Measurements from ENCODE around the gene CPAMD8.
A peak's percentile ranks its signal among the peaks of the same experiment; 100 is the strongest.

CPAMD8 gene

DNA sequence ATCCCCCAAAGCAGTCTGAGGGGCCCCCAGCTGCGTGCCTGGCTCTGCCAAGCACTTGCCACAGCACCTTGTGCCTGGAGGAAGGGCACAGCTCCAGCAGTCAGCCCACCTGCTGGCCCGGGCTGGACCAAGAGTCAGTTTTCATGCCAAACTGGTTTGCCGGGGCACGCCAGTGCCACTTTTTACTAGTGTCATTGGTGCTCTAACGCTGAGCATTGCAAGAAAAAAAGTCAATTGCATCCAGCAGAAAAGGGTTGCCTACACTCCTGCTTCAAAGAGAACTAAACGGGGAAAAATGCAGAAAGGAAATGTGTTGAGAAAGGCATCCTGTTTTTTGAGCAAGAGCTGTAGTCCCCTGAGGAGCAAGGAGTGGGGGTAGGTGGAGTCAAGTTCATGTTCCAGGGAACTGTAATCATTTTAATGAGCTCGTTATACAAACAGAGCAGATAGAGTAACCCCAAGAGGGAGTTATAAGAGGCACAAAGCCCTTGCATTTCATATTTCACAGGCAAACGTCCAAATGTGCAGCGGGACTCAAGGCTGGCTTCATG, 69.4 kb downstream of the CPAMD8 start:
- Histone ChIP-seq H3K27me3 (ENCODE audit: control insufficient read depth in 5 of 5, insufficient read depth in 4 of 5, low read length in 5 of 5) (no peaks in the 10 kb centered on the region), H3K4me1 (ENCODE audit: control insufficient read depth in 5 of 5, insufficient read depth in 5 of 5, low read length in 5 of 5) (peaks cover 0 to 12% (median 10%) of the 10 kb centered on the region in 5 donors), H3K9ac (ENCODE audit: low read length in 5 of 5) (peak overlapping the region in 1 of 5 donors; percentile 51), H3K27ac (ENCODE audit: low read depth, low read length) (no peak overlapping the region), H3K9me3 (ENCODE audit: control insufficient read depth in 5 of 5, low read length in 5 of 5) (no peaks in the 10 kb centered on the region), H3K36me3 (ENCODE audit: control insufficient read depth in 5 of 5, insufficient read depth in 5 of 5, low read length in 5 of 5) (no peaks in the 10 kb centered on the region), H3K4me3 (ENCODE audit: low read depth in 1 of 5, low read length in 5 of 5) (peak overlapping the region in 2 of 5 donors; percentile 6 to 7)

DNA sequence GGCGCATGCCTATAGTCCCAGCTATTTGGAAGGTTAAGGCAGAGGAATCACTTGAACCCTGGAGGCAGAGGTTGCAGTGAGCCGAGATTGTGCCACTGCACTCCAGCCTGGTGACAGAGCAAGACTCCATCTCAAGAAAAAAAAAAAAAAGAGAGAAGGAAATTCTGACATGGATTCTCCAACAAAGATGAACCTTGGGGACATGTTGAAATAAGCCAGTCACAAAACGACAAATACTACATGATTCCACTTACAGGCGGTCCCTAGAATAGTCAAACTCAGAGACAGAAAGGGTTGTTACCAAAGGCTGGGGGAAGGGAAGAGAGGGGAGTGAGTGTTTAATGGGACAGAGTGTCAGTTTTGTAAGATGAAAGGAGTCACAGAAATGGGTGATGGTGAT, 71.4 kb downstream of the CPAMD8 start:
- Histone ChIP-seq H3K9ac (ENCODE audit: low read length in 5 of 5) (no peak overlapping the region), H3K4me3 (ENCODE audit: low read depth in 1 of 5, low read length in 5 of 5) (no peak overlapping the region), H3K27me3 (ENCODE audit: control insufficient read depth in 5 of 5, insufficient read depth in 4 of 5, low read length in 5 of 5) (peaks cover 0 to 5% (median 0%) of the 10 kb centered on the region in 5 donors), H3K36me3 (ENCODE audit: control insufficient read depth in 5 of 5, insufficient read depth in 5 of 5, low read length in 5 of 5) (no peaks in the 10 kb centered on the region), H3K9me3 (ENCODE audit: control insufficient read depth in 5 of 5, low read length in 5 of 5) (no peaks in the 10 kb centered on the region), H3K27ac (ENCODE audit: low read depth, low read length) (no peak overlapping the region), H3K4me1 (ENCODE audit: control insufficient read depth in 5 of 5, insufficient read depth in 5 of 5, low read length in 5 of 5) (peaks cover 0 to 12% (median 10%) of the 10 kb centered on the region in 5 donors)

DNA sequence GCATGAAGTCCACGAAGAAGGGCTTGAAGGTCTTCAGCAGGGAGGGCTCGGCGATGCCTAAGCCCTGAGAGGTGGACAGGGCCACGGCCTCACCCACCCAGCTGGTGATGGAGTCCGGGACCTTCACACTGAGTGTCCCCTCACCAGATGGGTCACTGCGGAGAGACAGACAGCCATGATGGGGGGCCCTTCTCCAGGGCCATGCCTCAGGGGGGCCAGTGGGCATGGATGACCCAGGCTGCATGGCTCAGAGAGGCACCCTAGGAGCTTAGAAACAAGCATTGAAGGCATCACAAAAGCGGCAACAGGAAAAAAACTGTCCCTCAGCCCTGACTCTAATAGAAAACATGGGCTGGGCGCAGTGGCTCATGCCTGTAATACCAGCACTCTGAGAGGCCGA, 74.6 kb downstream of the CPAMD8 start:
- Histone ChIP-seq H3K9me3 (ENCODE audit: control insufficient read depth in 5 of 5, low read length in 5 of 5) (no peaks in the 10 kb centered on the region), H3K36me3 (ENCODE audit: control insufficient read depth in 5 of 5, insufficient read depth in 5 of 5, low read length in 5 of 5) (no peaks in the 10 kb centered on the region), H3K4me1 (ENCODE audit: control insufficient read depth in 5 of 5, insufficient read depth in 5 of 5, low read length in 5 of 5) (peaks cover 0 to 4% (median 4%) of the 10 kb centered on the region in 5 donors), H3K27me3 (ENCODE audit: control insufficient read depth in 5 of 5, insufficient read depth in 4 of 5, low read length in 5 of 5) (peaks cover 0 to 11% (median 5%) of the 10 kb centered on the region in 5 donors), H3K9ac (ENCODE audit: low read length in 5 of 5) (no peak overlapping the region), H3K27ac (ENCODE audit: low read depth, low read length) (no peak overlapping the region), H3K4me3 (ENCODE audit: low read depth in 1 of 5, low read length in 5 of 5) (no peak overlapping the region)

DNA sequence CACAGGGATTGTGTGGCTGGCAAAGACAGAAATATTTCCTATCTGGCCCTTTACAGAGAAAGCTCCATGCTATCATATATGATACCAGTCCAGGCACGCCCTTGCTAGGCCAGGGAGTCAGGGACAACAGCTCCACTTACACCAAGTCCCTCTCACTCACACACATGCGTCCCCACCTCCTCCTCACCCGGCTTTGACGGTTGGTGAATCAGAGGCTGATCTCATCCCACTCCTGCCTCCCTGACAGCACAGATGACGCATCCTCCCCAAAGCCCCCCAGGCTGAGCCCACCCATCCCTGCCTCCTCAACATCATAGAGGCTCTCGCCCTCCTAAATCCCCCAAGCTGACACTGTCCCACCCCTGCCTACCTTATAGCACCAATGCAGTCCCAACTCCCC, 75.1 kb downstream of the CPAMD8 start:
- Histone ChIP-seq H3K9me3 (ENCODE audit: control insufficient read depth in 5 of 5, low read length in 5 of 5) (no peaks in the 10 kb centered on the region), H3K9ac (ENCODE audit: low read length in 5 of 5) (no peak overlapping the region), H3K27me3 (ENCODE audit: control insufficient read depth in 5 of 5, insufficient read depth in 4 of 5, low read length in 5 of 5) (peaks cover 0 to 11% (median 5%) of the 10 kb centered on the region in 5 donors), H3K27ac (ENCODE audit: low read depth, low read length) (no peak overlapping the region), H3K4me3 (ENCODE audit: low read depth in 1 of 5, low read length in 5 of 5) (no peak overlapping the region), H3K4me1 (ENCODE audit: control insufficient read depth in 5 of 5, insufficient read depth in 5 of 5, low read length in 5 of 5) (no peaks in the 10 kb centered on the region), H3K36me3 (ENCODE audit: control insufficient read depth in 5 of 5, insufficient read depth in 5 of 5, low read length in 5 of 5) (no peaks in the 10 kb centered on the region)

DNA sequence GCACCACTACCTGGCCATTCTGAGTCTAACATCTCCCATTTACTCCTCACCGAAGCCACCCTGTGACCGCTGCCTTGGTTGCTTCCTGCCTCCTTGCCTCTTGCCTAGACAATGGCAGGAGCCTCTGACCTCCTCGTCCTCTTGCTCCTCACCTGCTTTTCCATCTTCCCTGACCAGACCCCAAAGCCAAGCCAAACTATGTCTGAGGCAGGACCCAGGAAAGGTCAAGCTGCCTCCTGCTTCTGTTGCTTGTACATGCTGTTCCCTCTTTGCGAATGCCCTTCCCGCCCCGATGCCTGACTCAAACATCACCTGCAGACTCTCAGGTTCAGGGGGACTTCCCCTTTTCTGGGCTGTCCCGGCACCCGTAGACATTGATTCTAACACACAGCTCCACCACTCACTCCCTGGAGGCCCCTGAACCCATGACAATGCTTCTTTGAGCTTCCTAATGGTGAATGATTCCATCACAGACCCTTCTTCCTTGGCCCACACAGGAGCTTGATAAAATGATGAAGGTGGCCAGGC, 77.0 kb downstream of the CPAMD8 start:
- H3K27me3 ChIP-seq (ENCODE audit: control insufficient read depth in 5 of 5, insufficient read depth in 4 of 5, low read length in 5 of 5) = peaks cover 0 to 11% (median 5%) of the 10 kb centered on the region in 5 donors
- H3K4me3 ChIP-seq (ENCODE audit: low read depth in 1 of 5, low read length in 5 of 5) = no peak overlapping the region
- no peak overlapping the region for H3K9ac ChIP-seq (ENCODE audit: low read length in 5 of 5)
- H3K9me3 ChIP-seq (ENCODE audit: control insufficient read depth in 5 of 5, low read length in 5 of 5) = no peaks in the 10 kb centered on the region
- H3K4me1 ChIP-seq (ENCODE audit: control insufficient read depth in 5 of 5, insufficient read depth in 5 of 5, low read length in 5 of 5) = no peaks in the 10 kb centered on the region
- no peak overlapping the region for H3K27ac ChIP-seq (ENCODE audit: low read depth, low read length)
- peaks cover 0 to 2% (median 0%) of the 10 kb centered on the region in 5 donors for H3K36me3 ChIP-seq (ENCODE audit: control insufficient read depth in 5 of 5, insufficient read depth in 5 of 5, low read length in 5 of 5)

DNA sequence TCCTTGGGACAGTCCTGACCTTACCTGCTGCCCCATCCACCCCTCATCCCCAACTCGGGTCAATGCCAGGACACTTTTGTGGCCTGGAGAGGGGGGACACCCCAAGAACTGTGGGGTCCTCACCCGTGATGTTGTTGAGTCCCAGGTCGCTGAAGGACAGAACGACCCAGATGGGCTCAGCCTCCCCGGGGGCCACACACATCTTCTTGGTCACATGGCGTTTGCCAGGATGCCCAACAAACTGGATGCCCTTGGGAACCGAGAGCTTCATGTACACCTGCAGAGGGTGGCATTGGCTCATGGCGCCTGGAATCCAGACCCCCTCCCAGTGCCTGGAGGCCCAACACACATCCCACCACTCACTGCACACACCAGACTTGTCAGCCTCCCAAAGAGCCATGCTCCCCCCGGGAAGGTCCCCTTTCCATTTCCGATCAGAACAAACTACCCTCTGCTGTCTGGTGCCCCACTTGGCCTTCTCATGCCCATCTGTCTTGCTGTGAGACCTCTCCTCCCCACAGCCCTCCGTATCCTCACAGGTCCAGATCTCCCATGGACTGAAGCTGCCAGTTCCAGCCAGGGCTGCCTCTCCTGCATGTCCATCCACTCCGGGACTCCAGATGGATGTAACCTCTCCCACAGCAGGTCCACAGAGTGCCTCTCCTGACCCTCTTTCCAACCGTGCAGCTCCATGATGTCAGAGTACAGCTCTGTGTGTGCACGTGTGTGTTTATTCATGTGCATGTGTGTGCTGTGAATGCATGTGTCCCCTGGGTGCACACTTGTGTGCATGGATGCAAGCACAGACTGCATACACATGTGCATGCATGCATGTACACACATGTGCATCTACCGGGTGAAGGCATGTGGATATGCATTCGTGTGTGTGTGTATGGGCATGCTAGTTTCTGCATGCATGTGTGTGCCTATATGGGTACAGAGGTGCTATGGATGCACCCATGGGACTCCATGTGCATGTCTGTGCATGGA, 79.4 kb downstream of the CPAMD8 start:
- Histone ChIP-seq H3K4me3 (ENCODE audit: low read depth in 1 of 5, low read length in 5 of 5) (no peak overlapping the region), H3K4me1 (ENCODE audit: control insufficient read depth in 5 of 5, insufficient read depth in 5 of 5, low read length in 5 of 5) (no peaks in the 10 kb centered on the region), H3K9me3 (ENCODE audit: control insufficient read depth in 5 of 5, low read length in 5 of 5) (no peaks in the 10 kb centered on the region), H3K27me3 (ENCODE audit: control insufficient read depth in 5 of 5, insufficient read depth in 4 of 5, low read length in 5 of 5) (peaks cover 0 to 11% (median 5%) of the 10 kb centered on the region in 5 donors), H3K9ac (ENCODE audit: low read length in 5 of 5) (no peak overlapping the region), H3K36me3 (ENCODE audit: control insufficient read depth in 5 of 5, insufficient read depth in 5 of 5, low read length in 5 of 5) (peaks cover 0 to 2% (median 0%) of the 10 kb centered on the region in 5 donors), H3K27ac (ENCODE audit: low read depth, low read length) (no peak overlapping the region)

DNA sequence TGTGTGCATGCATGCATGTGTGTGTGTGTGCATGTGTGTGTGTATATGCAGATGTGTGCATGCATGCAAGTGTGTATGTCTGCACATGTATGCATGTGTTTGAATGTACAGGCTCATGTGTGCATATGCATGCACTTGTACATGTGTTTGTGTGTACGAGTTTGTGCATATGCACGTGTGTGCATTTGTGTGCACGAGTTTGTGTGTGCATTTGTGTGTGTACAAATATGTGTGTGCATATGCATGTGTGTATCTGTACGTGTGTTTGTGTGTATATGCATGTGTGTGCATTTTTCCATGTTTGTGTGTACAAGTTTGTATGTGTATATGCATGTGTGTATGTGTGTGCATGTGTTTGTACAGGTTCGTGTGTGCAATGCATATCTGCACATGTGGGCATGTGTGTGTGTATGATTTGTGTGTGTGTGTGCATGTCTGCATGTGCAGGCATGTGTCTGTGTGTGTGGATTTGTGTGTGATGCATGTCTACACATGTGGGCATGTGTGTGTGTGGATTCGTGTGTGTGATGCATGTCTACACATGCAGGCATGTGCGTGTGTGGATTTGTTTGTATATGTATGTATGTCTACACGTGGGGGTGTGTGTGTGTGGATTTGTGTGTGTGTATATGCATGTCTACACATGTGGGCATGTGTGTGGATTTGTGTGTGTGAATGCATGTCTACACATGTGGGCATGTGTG, 80.7 kb downstream of the CPAMD8 start:
- Histone ChIP-seq H3K9ac (ENCODE audit: low read length in 5 of 5) (no peak overlapping the region), H3K4me1 (ENCODE audit: control insufficient read depth in 5 of 5, insufficient read depth in 5 of 5, low read length in 5 of 5) (no peaks in the 10 kb centered on the region), H3K36me3 (ENCODE audit: control insufficient read depth in 5 of 5, insufficient read depth in 5 of 5, low read length in 5 of 5) (peaks cover 0 to 2% (median 0%) of the 10 kb centered on the region in 5 donors), H3K27me3 (ENCODE audit: control insufficient read depth in 5 of 5, insufficient read depth in 4 of 5, low read length in 5 of 5) (peaks cover 0 to 6% (median 5%) of the 10 kb centered on the region in 5 donors), H3K9me3 (ENCODE audit: control insufficient read depth in 5 of 5, low read length in 5 of 5) (no peaks in the 10 kb centered on the region), H3K4me3 (ENCODE audit: low read depth in 1 of 5, low read length in 5 of 5) (no peak overlapping the region), H3K27ac (ENCODE audit: low read depth, low read length) (no peak overlapping the region)

DNA sequence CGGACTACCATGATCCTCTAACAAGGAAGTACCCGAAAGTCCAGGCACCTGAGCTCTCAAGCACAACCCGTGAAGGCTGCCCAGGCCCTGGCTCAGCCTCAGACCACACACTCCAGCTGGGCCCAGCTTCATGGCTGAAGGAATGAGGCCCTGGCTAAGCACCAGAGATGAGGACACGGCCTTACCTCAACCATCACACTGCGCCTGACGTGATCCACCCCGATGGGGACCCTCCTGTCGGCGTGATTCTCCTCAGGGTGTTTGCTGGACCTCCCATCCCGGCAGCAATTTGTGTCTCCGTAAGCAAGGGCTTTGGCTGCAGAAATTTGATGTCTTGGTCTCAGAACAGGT, 81.3 kb downstream of the CPAMD8 start:
- H3K27ac ChIP-seq (ENCODE audit: low read depth, low read length) = no peak overlapping the region
- no peak overlapping the region for H3K4me3 ChIP-seq (ENCODE audit: low read depth in 1 of 5, low read length in 5 of 5)
- no peaks in the 10 kb centered on the region for H3K4me1 ChIP-seq (ENCODE audit: control insufficient read depth in 5 of 5, insufficient read depth in 5 of 5, low read length in 5 of 5)
- peaks cover 0 to 6% (median 5%) of the 10 kb centered on the region in 5 donors for H3K27me3 ChIP-seq (ENCODE audit: control insufficient read depth in 5 of 5, insufficient read depth in 4 of 5, low read length in 5 of 5)
- H3K36me3 ChIP-seq (ENCODE audit: control insufficient read depth in 5 of 5, insufficient read depth in 5 of 5, low read length in 5 of 5) = peaks cover 0 to 2% (median 0%) of the 10 kb centered on the region in 5 donors
- H3K9me3 ChIP-seq (ENCODE audit: control insufficient read depth in 5 of 5, low read length in 5 of 5) = no peaks in the 10 kb centered on the region
- H3K9ac ChIP-seq (ENCODE audit: low read length in 5 of 5) = no peak overlapping the region

DNA sequence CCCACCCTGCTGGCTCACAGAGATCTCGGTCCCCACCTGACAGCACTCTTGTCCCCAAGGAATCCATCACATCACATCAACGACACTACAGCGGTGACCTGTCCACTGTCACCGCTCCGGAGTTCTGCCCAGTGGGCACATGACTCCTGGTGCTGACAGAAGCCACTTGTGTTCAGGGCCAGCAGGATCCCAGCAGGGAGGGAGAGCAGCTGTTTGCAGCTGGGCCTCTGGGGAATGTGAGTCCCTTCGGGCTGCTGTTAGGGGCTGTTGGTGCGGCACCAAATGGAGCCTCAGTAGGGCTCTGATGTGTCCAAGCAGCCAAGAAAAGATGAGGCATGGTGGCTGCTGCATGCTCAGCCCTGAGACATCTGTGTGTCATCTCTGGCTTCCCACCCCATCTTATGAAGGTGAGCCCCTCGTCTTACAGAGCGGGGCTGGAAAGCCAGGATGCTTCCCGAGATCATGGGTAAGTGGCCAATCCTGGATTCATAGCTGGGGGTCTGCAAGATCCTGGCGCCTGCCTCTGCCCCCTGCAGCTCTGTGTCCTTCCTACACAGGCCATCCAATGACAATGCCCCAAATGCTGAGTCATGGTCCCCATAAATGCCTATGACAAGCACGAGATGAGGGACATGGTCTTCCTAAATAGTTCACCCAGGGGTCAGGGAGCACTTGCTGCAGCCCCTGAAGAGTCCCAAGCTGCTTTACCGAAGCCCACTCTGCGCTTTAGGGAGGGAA, 81.8 kb downstream of the CPAMD8 start:
- no peak overlapping the region for H3K27ac ChIP-seq (ENCODE audit: low read depth, low read length)
- no peaks in the 10 kb centered on the region for H3K4me1 ChIP-seq (ENCODE audit: control insufficient read depth in 5 of 5, insufficient read depth in 5 of 5, low read length in 5 of 5)
- no peak overlapping the region for H3K9ac ChIP-seq (ENCODE audit: low read length in 5 of 5)
- no peaks in the 10 kb centered on the region for H3K9me3 ChIP-seq (ENCODE audit: control insufficient read depth in 5 of 5, low read length in 5 of 5)
- peaks cover 0 to 6% (median 5%) of the 10 kb centered on the region in 5 donors for H3K27me3 ChIP-seq (ENCODE audit: control insufficient read depth in 5 of 5, insufficient read depth in 4 of 5, low read length in 5 of 5)
- H3K4me3 ChIP-seq (ENCODE audit: low read depth in 1 of 5, low read length in 5 of 5) = no peak overlapping the region
- H3K36me3 ChIP-seq (ENCODE audit: control insufficient read depth in 5 of 5, insufficient read depth in 5 of 5, low read length in 5 of 5) = peaks cover 0 to 2% (median 0%) of the 10 kb centered on the region in 5 donors

All from subcutaneous abdominal adipose tissue (tissue), 5 donors.